Measurements from ENCODE around the gene DLL1.

DNA sequence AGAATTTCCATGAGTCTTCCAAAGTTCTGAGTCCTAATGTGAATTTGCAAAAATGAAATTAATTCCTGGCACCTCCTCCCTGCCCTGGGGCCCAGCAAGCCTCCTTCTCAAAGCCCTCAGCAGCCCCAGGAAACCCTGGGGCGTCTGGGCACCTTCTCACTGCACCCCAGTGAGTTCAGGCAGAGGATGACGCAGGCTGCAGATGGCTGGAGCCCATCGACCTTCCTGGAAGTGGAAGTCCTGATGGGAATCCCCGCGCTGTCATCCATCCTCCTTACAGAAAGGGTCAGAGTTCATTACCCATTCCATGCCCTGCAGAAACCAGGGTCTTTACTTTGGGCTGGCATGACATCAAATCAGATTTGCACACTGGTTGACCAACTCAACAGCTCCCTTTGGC, 31.6 kb downstream of the DLL1 start:
- TF ChIP-seq, protein P1, sequence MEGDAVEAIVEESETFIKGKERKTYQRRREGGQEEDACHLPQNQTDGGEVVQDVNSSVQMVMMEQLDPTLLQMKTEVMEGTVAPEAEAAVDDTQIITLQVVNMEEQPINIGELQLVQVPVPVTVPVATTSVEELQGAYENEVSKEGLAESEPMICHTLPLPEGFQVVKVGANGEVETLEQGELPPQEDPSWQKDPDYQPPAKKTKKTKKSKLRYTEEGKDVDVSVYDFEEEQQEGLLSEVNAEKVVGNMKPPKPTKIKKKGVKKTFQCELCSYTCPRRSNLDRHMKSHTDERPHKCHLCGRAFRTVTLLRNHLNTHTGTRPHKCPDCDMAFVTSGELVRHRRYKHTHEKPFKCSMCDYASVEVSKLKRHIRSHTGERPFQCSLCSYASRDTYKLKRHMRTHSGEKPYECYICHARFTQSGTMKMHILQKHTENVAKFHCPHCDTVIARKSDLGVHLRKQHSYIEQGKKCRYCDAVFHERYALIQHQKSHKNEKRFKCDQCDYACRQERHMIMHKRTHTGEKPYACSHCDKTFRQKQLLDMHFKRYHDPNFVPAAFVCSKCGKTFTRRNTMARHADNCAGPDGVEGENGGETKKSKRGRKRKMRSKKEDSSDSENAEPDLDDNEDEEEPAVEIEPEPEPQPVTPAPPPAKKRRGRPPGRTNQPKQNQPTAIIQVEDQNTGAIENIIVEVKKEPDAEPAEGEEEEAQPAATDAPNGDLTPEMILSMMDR (conservative IDR thresholded peaks at IDR 0.05): no peak
- TF ChIP-seq EZH2 (IDR thresholded peaks at IDR 0.05; ENCODE audit: low read depth): no peak

All from PC-9 (cell line).